ENCODE data around the gene MTCH2.
"Not testable (repeated sequence)": the region's sequence is repeated elsewhere in the genome, so short reads cannot be mapped to it uniquely, and the experiment has no call there.

The MTCH2 gene

GRCh38 chr11:47642099-47642855 is at the start of gene MTCH2:
Gene MTCH2, minus strand, starts transcription at chr11:47642559. Its CDS starts 94 bp downstream, at chr11:47642465.
- DNase-seq (ENCODE audit: insufficient read length, low spot score) (peak; percentile 98), FAIRE-seq (peak; percentile 85)

DNA sequence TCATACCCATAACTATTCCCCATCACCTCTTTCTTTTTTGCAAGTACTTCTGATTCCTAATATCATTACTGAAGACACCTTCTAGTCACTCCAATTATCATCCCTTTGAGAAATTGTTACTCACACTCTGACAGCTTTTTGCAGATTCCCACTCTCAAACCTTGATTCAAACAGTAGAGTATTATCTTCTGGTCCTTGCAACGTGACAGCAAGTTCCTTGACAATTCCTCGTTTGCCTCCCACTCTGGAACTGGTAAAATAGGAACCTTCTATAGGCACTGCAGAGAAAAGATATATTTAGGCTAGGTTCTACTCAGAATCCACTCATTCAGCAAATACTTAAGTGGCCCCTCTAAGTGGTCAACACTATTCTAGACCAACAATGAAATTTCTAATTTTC is 49.6 kb upstream of the MTCH2 start:
- FAIRE-seq (no peak), DNase-seq (ENCODE audit: insufficient read length, low spot score) (no peak)

DNA sequence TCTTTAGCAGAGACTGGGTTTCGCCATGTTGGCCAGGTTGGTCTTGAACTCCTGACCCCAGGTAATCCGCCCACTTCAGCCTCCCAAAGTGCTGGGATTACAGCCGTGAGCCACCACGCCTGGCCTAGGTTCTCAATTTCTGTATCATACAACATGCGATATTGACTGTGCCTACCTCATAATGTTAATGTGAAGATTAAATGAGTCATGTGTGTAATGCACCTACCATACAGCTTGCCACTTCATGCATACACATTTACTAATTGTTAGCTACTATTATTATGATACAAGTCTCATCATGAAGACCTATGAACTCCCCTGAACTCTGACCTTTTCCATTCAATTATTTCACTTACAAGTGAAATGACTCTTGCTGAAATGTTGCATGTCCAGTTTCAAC is 47.1 kb upstream of the MTCH2 start:
- DNase-seq (ENCODE audit: insufficient read length, low spot score) (no peak), FAIRE-seq (no peak)

GRCh38 chr11:47688991-47689390 is 46.6 kb upstream of the MTCH2 start:
- DNase-seq (ENCODE audit: insufficient read length, low spot score) (no peak), FAIRE-seq (no peak)

DNA sequence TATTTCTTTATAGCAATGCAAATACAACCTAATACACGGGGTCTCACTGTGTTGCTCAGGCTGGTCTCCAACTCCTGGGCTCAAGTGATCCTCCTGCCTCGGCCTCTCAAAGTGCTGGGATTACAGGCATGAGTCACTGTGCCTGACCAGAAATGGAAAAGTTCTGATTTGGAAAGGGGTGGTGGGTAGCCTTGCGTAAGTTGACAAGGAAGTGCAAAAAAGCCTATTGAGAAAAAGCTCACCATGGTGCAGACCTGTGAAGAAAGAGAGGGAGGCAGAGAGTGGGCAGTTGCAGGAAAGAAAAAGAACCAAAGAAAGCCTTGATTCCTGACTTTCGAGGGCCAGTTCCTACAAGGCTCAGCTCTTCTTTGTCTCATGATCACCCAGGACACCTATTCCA is 45.8 kb upstream of the MTCH2 start:
- no peak for FAIRE-seq

DNA sequence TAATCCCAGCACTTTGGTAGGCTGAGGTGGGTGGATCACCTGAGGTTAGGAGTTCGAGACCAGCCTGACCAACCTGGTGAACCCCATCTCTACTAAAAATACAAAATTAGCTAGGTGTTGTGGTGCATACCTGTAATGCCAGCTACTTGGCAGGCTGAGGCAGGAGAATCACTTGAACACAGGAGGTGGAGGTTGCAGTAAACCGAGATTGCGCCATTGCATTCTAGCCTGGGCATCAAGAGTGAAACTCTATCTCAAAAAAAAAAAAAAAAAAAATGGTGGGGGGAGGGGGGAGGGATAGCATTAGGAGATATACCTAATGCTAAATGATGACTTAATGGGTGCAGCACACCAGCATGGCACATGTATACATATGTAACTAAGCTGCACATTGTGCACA is 44.3 kb upstream of the MTCH2 start:
- not testable (repeated sequence) for DNase-seq (ENCODE audit: insufficient read length, low spot score); FAIRE-seq

More for the DNA sequence above, 45.8 kb upstream of the MTCH2 start:
- DNase-seq (ENCODE audit: insufficient read length, low spot score), result no peak

GRCh38 chr11:47686151-47686550 is 43.8 kb upstream of the MTCH2 start:
- DNase-seq (ENCODE audit: insufficient read length, low spot score), result no peak
- FAIRE-seq, result no peak

DNA sequence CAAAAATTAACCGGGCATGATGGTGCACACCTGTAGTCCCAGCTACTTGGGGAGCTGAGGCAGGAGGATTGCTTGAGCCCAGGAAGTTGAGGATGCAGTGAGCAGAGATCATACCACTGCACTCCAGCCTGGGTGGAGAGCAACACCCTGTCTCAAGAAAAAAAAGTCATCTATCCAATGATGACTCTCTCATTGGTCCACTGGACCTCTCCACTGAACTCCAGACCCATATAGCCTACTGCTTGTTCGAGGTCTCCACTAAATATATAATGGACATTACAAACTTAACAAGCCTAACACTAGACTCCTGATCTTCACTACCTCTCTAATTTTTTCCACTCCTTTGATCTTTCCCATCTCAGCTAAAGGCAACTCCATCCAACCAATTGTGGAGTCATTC is 33.5 kb upstream of the MTCH2 start:
- no peak for DNase-seq (ENCODE audit: insufficient read length, low spot score)
- FAIRE-seq, result no peak

DNA sequence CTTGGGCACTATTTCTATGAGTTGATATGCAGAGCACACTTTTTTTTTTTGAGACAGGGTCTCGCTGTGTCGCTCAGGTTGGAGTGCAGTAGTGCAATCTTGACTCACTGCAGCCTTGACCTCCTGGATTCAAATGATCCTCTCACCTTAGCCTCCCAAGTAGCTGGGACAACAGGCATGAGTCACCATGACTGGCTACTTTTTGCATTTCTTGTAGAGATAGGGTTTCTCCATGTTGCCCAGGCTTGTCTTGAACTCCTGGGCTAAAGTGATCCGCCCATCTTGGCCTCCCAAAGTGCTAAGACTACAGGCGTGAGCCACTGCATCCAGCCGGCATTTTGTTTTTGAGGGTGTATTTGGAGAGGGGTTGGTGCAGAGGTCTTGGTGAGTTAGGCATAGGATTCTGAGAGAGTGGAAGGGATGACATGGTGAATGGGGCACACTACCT is 29.9 kb upstream of the MTCH2 start:
- no peak for DNase-seq (ENCODE audit: insufficient read length, low spot score)

GRCh38 chr11:47669856-47670255 is 27.5 kb upstream of the MTCH2 start:
- FAIRE-seq, result no peak
- DNase-seq (ENCODE audit: insufficient read length, low spot score), result no peak

More for the DNA sequence above, 29.9 kb upstream of the MTCH2 start:
- no peak for FAIRE-seq

DNA sequence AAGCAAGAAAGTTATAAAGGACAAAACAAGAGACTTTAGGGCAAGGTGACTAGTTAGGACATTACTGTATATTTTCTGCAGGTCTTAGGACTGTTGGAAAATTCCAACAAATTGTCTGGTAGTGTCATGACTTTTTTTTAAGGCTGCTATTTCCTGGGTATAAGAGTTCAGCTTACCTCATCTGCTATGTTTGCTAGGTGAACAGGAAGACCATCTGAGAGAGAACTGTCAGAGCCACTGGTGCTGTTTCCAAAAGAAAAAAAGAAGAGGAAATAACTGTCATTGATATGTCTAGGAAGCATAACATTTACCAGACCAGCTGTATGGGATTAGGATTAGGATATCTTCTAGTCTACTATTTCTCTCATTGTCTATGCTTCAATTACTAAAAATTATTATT is 26.3 kb upstream of the MTCH2 start:
- DNase-seq (ENCODE audit: insufficient read length, low spot score) (no peak), FAIRE-seq (no peak)

- FAIRE-seq (no peak), DNase-seq (ENCODE audit: insufficient read length, low spot score) (no peak)
These were observed 25.2 kb upstream of the MTCH2 start for GRCh38 chr11:47667555-47667954.

- FAIRE-seq (no peak), DNase-seq (ENCODE audit: insufficient read length, low spot score) (no peak)
These were observed 24.8 kb upstream of the MTCH2 start for GRCh38 chr11:47667135-47667534.

GRCh38 chr11:47664936-47665335 is 22.6 kb upstream of the MTCH2 start:
- DNase-seq (ENCODE audit: insufficient read length, low spot score); FAIRE-seq: not testable (repeated sequence)

DNA sequence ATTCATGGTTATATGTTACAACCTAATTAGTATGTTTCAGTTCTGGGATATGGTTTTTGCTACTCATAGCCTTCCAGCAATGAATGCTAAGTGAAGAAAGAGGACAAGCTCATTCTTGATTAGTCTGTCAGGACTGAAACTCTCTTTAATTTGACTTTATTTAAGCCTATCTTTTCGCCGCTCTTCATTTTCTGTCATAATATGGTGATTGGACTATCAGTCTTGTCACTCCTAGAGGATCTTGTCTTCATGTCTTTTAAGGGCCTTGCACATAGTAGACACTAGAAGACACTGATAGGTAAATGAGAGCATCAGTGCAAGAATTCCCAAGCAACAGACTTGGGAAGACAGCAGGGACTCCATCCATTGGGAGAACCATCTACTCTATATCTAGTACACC is 18.9 kb upstream of the MTCH2 start:
- DNase-seq (ENCODE audit: insufficient read length, low spot score), result no peak
- FAIRE-seq, result no peak

- no peak for DNase-seq (ENCODE audit: insufficient read length, low spot score)
- FAIRE-seq, result no peak
These were observed 16.9 kb upstream of the MTCH2 start for GRCh38 chr11:47659276-47659675.

DNA sequence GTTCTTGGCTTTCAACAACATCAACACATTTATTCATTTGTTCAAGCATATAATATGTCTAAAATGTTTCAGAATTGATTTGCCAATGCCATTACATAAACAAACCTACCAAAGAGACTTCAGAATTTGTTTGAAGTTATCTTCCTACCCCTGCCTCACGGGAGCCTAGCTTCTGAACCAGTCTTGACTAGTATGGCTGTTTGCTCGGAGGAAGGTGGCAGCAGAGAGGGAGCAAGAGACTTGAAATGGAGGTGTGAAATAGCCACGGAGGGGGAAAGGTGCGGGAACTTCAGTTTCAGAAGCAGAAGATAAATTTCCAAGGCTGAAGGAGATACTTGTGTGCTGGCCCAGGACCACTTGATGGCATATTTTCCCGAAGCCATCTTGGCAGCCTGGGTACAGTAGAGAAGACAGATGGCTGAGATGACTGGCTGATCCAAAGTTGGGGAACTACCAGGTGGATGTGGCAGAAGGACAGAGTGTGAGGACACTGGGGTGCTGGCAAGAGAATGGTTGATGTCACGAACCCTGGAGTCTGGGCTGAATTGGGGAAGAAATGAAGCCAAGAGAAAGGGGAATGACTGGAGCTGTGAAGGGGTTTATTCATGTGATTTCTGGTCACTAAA is 14.0 kb upstream of the MTCH2 start:
- FAIRE-seq (no peak), DNase-seq (ENCODE audit: insufficient read length, low spot score) (no peak)

DNA sequence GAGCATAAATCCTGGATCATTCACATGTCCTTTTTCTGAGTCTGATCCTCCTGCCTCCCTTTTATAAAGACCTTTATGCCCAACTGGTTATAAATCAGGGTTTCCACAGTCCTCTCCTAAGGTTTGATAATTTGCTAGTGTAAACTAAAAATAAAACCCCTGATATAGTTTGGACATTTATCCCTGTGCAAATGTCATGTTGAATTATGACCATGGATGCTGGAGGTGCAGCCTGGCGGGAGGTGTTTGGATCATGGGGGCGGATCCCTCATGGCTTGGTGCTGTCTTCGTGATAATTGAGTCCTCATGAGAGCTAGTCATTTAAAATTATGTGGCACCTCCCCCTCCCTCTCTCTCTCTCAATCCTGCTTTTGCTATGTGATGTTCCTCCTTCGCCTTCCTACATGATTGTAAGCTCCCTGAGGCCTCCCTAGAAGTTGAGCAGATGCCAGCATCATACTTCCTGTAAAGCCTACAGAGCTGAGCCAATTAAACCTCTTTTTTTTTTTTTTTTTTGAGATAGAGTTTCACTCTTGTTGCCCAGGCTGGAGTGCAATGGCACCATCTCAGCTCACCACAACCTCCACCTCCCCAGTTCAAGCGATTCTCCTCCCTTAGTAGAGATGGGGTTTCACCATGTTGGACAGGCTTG is 9.6 kb upstream of the MTCH2 start:
- DNase-seq (ENCODE audit: insufficient read length, low spot score) (no peak), FAIRE-seq (no peak)

GRCh38 chr11:47649276-47649675 is 6.9 kb upstream of the MTCH2 start:
- DNase-seq (ENCODE audit: insufficient read length, low spot score) (no peak), FAIRE-seq (no peak)

DNA sequence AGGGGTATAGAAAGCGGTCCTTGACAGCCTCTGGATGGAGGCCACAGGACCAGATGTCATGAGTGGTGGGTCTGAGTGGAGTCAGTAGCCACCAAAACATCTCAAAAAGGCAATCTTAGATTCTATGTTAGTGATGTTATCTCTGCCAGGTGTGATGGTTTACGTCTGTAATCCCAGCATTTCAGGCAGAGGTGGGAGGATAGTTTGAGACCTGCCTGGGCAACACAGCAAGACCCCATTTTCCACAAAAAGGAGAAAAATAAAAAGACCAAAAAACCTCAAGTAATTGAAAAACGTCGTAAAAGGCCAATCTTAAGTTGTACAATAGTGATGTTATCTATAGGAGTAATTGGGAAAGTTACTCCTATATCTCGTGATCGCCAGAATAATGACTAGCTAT is 3.7 kb upstream of the MTCH2 start:
- FAIRE-seq (no peak), DNase-seq (ENCODE audit: insufficient read length, low spot score) (no peak)

DNA sequence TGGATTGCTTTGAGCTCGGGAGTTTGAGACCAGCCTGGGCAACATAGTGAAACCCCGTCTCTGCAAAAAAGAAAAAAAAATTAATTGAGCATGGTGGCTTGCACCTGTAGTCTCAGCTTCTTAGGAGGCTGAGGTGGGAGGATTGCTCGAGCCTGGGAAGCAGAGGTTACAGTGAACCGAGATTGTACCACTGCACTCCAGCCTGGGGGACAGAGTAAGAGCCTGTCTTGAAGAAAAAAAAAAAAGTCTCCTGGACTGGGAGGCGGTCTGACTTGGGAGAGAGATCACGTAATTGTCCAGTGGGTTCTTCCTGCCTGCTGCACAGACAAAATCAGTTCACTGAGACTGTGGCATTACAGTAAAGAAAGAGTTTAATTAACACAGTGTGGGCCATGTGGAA is 3.1 kb upstream of the MTCH2 start:
- no peak for FAIRE-seq

GRCh38 chr11:47641600-47642098 is 710 bp downstream of the MTCH2 start:
- FAIRE-seq, result no peak
- DNase-seq (ENCODE audit: insufficient read length, low spot score), result no peak

More for the DNA sequence above, 3.1 kb upstream of the MTCH2 start:
- no peak for DNase-seq (ENCODE audit: insufficient read length, low spot score)

Measured in HTR-8/SVneo (cell line).